Stimulated activated CD8-positive, alpha-beta memory T cell treated with anti-CD3 and anti-CD28 coated beads, Interleukin-4, amount 100 ng/mL, for 48 hours (primary cell): ENCODE measurements around the gene NEK4.

Experiments
- DNase-seq: peaks from one replicate; pipeline ENCODE4 v3.0.0-alpha.2; 2020

NEK4 gene

GRCh38 chr3:52770496-52771333 is at the start of gene NEK4:
Gene NEK4, minus strand, starts transcription at chr3:52770940. Its CDS starts 194 bp downstream, at chr3:52770746.
- peak; percentile 93 for DNase-seq

- no peak for DNase-seq
Observed at GRCh38 chr3:52819936-52820335, 49.2 kb upstream of the NEK4 start.

- no peak for DNase-seq
Observed at GRCh38 chr3:52817860-52818259, 47.1 kb upstream of the NEK4 start.

GRCh38 chr3:52817221-52817620 is 46.5 kb upstream of the NEK4 start:
- DNase-seq = no peak

- DNase-seq = no peak
Observed at GRCh38 chr3:52816654-52817053, 45.9 kb upstream of the NEK4 start.

GRCh38 chr3:52816199-52816598 is 45.5 kb upstream of the NEK4 start:
- DNase-seq = no peak

- DNase-seq = no peak
Observed at GRCh38 chr3:52813810-52814209, 43.1 kb upstream of the NEK4 start.

- DNase-seq = no peak
Observed at GRCh38 chr3:52811452-52812011, 40.8 kb upstream of the NEK4 start.

GRCh38 chr3:52810923-52811322 is 40.2 kb upstream of the NEK4 start:
- no peak for DNase-seq

GRCh38 chr3:52809662-52810377 is 39.1 kb upstream of the NEK4 start:
- no peak for DNase-seq

- DNase-seq = no peak
Observed at GRCh38 chr3:52809149-52809548, 38.4 kb upstream of the NEK4 start.

GRCh38 chr3:52805270-52806039 is 34.7 kb upstream of the NEK4 start:
- DNase-seq = no peak

- DNase-seq = no peak
Observed at GRCh38 chr3:52801839-52802238, 31.1 kb upstream of the NEK4 start.

- no peak for DNase-seq
Observed at GRCh38 chr3:52800079-52800478, 29.3 kb upstream of the NEK4 start.

- peak; percentile 50 for DNase-seq
Observed at GRCh38 chr3:52798978-52799476, 28.3 kb upstream of the NEK4 start.

- no peak for DNase-seq
Observed at GRCh38 chr3:52798376-52798977, 27.7 kb upstream of the NEK4 start.

GRCh38 chr3:52796411-52796810 is 25.7 kb upstream of the NEK4 start:
- DNase-seq = no peak

- DNase-seq = no peak
Observed at GRCh38 chr3:52795298-52795900, 24.7 kb upstream of the NEK4 start.

GRCh38 chr3:52794612-52795099 is 23.9 kb upstream of the NEK4 start, which contains the start of gene ITIH3:
Gene ITIH3, plus strand, starts transcription at chr3:52794796. Its CDS starts 8 bp downstream, at chr3:52794804.
- no peak for DNase-seq

GRCh38 chr3:52793702-52794611 is 23.2 kb upstream of the NEK4 start:
- no peak for DNase-seq
